ENCODE data around the gene CLDN6.

DNA sequence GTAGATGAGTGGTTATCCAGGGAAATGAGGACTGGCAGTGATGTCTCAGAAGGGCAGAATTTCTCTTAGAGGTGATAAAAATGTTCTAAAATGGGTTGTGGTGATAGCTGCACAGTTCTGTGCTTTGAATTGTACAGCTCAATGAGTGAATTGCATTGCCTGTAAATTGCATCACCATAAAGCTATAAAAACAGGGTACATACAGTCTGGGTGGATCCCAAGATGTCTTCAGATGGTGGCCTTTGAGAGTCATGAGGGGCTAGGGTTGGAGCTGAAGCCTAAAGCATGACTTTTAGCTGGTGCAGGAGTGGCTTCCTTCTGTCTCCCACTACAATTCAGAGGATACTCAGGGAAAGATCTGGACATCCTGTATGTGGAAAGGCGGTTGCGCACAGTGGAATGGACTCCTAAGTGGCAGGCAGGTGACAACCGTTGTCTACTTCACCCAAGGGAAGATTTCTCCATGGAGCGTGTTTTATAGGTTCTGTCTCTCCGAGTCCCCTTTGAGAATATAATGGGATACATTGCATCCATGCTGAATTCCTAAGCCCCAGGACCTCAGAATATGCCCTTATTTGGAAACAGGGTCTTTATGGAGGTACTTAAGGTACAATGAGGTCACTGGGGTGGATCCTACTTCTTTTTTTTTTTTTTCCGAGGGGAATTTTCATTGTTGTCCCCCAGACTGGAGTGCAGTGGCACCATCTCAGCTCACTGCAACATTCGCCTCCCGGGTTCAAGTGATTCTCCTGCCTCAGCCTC, 45.8 kb upstream of the CLDN6 start:
- TF ChIP-seq POLR2A (IDR thresholded peaks at IDR 0.05) (no peak), EP300 (IDR thresholded peaks at IDR 0.05) (no peak)
- TF ChIP-seq, protein P1, sequence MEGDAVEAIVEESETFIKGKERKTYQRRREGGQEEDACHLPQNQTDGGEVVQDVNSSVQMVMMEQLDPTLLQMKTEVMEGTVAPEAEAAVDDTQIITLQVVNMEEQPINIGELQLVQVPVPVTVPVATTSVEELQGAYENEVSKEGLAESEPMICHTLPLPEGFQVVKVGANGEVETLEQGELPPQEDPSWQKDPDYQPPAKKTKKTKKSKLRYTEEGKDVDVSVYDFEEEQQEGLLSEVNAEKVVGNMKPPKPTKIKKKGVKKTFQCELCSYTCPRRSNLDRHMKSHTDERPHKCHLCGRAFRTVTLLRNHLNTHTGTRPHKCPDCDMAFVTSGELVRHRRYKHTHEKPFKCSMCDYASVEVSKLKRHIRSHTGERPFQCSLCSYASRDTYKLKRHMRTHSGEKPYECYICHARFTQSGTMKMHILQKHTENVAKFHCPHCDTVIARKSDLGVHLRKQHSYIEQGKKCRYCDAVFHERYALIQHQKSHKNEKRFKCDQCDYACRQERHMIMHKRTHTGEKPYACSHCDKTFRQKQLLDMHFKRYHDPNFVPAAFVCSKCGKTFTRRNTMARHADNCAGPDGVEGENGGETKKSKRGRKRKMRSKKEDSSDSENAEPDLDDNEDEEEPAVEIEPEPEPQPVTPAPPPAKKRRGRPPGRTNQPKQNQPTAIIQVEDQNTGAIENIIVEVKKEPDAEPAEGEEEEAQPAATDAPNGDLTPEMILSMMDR (IDR thresholded peaks at IDR 0.05) = no peak

Data from ovary (tissue), 3 donors.